Stimulated activated CD4-positive, alpha-beta T cell treated with anti-CD3 and anti-CD28 coated beads, Interleukin-2, amount 100 ng/mL, for 4 hours (primary cell): Measurements from ENCODE around the gene ZNF526.
A peak's percentile ranks its signal among the peaks of the same experiment; 100 is the strongest.
"Not testable (repeated sequence)": the region's sequence is repeated elsewhere in the genome, so short reads cannot be mapped to it uniquely, and the experiment has no call there.

Experiments
- DNase-seq: peaks from one replicate; pipeline ENCODE4 v3.0.0-alpha.2; 2020; ENCODE audit warnings: low read depth

The ZNF526 gene

GRCh38 chr19:42246922-42247639 lies 27.0 kb downstream of the ZNF526 start:
- DNase-seq, result no peak

- no peak for DNase-seq
These were observed 27.6 kb downstream of the ZNF526 start for GRCh38 chr19:42247640-42248199.

DNA sequence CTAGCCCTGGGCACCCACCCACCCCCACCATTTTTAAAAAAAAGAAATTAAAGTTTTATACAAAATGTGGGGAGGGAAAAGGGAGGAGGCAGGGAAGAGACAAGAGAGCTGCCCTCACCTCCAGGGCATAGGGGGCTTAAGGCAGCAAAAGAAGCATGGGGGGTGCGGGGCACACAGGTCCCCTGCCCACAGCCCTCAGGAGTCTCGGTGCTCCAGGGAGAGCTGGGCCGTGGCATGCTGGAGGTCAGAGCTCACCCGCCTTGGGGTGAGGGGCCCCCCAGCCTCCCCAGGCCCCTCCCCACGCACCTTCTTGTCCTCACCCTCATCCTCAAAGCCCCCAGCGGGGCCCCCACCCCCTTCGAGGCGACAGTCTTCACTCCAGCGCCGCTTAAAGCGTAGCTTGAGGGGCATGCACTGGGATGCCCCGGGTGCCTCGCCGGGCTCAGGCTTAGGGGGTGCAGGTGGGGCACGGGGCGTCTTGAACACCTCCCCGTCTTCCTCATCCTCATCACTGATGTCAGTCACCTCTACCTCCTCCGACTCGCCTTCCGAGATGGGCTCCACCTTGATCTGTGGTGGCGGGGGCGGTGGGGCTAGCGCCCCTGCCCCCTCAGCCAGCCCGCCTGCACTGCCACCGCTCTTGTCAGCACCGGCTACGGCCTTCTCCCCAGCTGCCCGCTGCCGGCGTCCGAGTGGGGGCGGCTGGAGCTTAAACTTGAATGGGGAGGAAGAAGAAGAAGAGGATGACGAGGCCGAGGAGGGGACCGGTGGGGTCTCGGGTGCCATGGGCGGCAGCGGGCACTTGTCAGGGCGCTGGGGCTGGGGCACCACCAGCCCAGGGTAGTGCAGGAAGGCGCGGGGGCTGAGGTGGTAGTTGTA lies 28.4 kb downstream of the ZNF526 start:
- no peak for DNase-seq

DNA sequence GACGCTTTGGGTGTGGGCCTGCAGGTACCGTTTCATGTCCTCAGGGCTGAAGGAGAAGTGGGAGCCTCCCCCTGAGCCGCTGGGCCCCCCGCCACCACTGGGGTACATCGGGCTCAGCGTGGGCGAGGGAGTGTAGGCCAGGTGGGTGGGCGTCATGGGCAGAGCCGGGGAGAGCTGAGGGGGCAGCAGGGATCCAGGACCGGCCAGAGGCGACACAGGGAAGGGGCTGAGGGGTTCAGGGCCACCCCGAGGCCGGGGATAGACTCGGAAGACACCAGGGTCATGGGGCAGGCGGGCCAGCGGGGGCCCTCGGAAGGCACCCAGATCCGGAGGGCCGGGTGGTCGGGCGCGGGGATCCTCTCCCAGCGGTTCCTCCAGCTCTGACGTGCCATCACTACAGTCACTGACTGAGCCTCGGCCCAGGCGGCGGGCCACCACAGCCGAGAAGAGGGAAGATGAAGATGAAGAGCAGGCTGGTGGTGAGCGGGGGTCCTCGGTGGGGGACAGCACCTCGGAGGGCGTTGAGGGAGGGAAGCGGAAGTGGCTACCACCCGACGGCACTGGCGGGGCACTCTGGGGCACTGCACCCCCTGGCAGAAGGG lies 29.1 kb downstream of the ZNF526 start:
- no peak for DNase-seq

DNA sequence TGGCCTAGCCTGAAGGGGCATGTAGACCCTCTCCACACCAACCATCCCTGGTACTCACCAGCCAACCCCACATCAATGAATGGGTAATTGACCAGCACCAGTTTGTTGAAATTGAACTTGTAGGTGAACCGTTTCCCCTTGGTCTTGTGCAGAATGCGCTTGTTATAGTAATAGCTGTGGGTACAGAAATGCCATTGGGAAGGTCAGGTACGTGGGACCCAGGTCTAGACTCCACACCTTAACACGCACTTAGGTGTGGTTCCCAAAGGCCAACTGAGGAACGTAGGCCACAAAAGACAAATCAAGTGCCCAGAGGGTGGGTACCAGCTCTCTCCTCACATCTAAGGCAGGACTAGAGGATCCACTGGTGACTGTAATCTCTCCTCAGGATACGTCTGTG lies 29.7 kb downstream of the ZNF526 start:
- no peak for DNase-seq

GRCh38 chr19:42250183-42250665 lies 30.1 kb downstream of the ZNF526 start:
- no peak for DNase-seq

GRCh38 chr19:42250666-42251531 lies 30.8 kb downstream of the ZNF526 start:
- no peak for DNase-seq

GRCh38 chr19:42251572-42252358 lies 31.7 kb downstream of the ZNF526 start:
- DNase-seq, result no peak

DNA sequence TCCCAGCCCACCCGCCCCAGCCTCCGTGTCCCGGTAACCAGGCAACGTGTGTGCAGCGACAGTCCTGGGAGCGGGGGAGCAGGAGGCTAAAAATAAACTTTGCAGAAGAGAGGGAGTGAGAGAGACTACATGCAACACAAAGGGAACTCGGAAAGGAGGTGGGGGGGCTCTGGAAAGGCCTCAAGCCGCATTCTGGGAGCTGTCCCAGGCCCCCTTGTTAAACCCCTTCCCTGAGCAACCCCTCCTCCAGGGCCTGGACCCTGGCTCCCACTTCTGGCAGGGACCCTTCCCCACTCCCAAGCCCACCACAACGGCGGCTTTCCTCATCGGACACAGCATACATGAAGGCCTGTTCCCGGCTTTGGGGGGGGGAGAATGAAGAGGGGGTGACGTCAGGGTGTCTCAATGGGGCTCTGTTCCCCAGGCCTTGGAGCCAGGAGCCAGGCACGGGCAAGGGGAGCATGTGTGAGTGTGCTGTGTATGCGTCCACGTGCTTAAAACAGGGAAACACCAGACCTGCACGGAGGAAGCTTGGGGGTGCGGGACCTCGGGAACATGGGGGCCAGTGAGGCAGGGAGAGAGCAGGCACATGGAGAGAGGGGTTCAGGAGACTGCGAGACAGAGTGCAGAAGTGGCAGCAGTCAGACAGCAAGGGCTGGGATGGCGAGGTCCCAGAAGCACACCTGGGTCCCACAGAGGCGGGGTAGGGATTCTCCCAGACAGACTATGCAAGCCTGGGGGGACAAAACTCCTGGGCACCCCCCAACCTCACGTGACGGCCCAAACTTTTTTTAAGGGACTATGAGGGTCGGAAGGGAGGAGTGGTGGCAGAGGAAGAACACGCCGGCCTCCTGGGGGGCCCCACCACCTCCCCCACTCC lies 32.5 kb downstream of the ZNF526 start:
- DNase-seq, result no peak

DNA sequence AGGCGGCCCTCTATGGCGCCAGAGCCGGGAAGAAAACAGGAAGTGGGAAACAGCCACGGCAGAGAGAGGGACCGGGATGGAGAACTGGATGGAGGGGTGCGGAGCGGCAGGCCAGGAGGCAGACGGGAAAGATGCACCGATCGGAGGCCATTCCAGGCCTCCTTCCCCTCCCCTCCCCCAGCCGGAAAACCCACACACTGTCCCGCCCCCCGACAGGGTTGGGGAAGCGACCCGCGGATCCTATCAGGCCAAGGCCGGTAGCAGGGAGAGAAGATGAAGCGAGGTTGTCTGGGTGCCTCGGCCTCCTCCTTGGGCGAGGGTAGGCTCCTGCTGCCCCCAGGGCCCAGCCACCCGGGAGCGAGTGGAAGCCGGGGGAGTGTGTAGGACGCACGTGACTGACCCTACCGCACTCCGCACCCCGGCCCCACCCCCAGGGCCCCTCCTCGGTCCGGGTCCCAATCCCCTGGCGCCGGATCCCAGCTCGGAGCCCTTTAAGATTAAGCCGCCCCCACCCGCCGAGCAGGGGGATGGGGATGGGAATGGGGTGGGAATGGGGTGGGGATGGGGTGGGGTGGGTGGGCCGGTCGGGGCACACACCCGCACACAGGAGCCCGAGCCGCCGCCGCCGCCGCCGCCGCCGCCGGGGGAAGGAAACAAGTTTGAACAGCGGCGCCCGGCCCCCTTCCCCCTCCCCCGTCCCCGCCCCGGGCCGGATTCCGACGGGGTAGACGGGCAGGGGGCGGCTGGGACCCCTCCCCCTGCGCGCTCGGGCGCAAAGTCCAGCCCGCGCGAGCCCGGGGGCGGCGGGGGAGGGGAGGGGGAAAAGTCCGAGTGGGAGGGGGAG lies 33.4 kb downstream of the ZNF526 start:
- DNase-seq, result peak; percentile 47

GRCh38 chr19:42254089-42254849 lies 34.2 kb downstream of the ZNF526 start:
- peak; percentile 77 for DNase-seq

GRCh38 chr19:42254850-42255765 lies 35.0 kb downstream of the ZNF526 start, which contains the start of gene ERF:
Gene ERF, minus strand, starts transcription at chr19:42255128. Its CDS starts 129 bp downstream, at chr19:42254999.
- DNase-seq, result peak; percentile 90

GRCh38 chr19:42255766-42256745 lies 35.9 kb downstream of the ZNF526 start:
- no peak for DNase-seq

DNA sequence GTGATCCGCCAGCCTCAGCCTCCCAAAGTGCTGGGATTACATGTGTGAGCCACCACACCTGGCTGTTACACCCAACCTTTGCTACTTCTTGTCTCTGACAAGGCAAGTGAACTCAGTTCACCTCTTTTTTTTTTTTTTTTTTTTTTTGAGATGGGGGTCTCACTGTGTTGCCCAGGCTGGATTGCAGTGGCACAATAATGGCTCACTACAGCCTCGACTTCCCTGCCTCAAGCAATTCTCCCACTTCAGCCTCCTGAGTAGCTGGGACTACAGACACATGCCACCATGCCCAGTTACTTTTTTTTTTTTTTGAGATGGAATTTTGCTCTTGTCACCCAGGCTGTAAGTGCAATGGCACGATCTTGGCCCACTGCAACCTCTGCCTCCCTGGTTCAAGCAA lies 37.7 kb downstream of the ZNF526 start:
- not testable (repeated sequence) for DNase-seq

- DNase-seq, result no peak
These were observed 41.7 kb downstream of the ZNF526 start for GRCh38 chr19:42261763-42262162.
